A549 (cell line): Measurements from ENCODE around the gene KCNK15.

Experiments
- CEBPB ChIP-seq, 2 experiments: fragments of >200 bp in 1 of 2; sonication (Bioruptor Twin) in 1 of 2; formaldehyde crosslinking in 1 of 2; IDR thresholded peaks; 2 replicates each; pipeline ENCODE4 v1.6.1; 2012 to 2016
- ZSCAN20 ChIP-seq: fragments of 250-450 bp; sonication (Bioruptor Pico); IDR thresholded peaks from 2 replicates; pipeline ENCODE4 v1.8.0; 2022; ENCODE audit warnings: mild to moderate bottlenecking, moderate library complexity
- TF ChIP-seq, protein P1 (sequence below): fragments of >200 bp; sonication (Bioruptor Twin); formaldehyde crosslinking; IDR thresholded peaks from 3 replicates; pipeline ENCODE4 v1.5.1; 2016

- TF ChIP-seq ZSCAN20 (CRISPR knock-in tag) (no peak), CEBPB (IDR thresholded peaks at IDR 0.05) (no peak)
- TF ChIP-seq, protein P1, sequence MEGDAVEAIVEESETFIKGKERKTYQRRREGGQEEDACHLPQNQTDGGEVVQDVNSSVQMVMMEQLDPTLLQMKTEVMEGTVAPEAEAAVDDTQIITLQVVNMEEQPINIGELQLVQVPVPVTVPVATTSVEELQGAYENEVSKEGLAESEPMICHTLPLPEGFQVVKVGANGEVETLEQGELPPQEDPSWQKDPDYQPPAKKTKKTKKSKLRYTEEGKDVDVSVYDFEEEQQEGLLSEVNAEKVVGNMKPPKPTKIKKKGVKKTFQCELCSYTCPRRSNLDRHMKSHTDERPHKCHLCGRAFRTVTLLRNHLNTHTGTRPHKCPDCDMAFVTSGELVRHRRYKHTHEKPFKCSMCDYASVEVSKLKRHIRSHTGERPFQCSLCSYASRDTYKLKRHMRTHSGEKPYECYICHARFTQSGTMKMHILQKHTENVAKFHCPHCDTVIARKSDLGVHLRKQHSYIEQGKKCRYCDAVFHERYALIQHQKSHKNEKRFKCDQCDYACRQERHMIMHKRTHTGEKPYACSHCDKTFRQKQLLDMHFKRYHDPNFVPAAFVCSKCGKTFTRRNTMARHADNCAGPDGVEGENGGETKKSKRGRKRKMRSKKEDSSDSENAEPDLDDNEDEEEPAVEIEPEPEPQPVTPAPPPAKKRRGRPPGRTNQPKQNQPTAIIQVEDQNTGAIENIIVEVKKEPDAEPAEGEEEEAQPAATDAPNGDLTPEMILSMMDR = no peak
Observed at GRCh38 chr20:44703183-44703925, 42.3 kb upstream of the KCNK15 start.
